ENCODE results near the gene ZNF598.

Gene ZNF598

GRCh38 chr16:2040041-2040786 lies 30.6 kb upstream of the ZNF598 start:
- Histone ChIP-seq H3K27ac (ENCODE audit: low read depth in 2 of 2, low read length in 2 of 2) (peak overlapping the region; percentile 84 to 85), H3K4me1 (ENCODE audit: control insufficient read depth in 2 of 2, insufficient read depth in 2 of 2, low read length in 2 of 2) (peaks cover 67 to 74% of the 10 kb centered on the region in 2 donors), H3K9me3 (ENCODE audit: control insufficient read depth in 2 of 2, low read length in 2 of 2) (no peaks in the 10 kb centered on the region), H3K4me3 (ENCODE audit: low read length in 2 of 2) (no peak overlapping the region), H3K36me3 (ENCODE audit: control insufficient read depth in 2 of 2, insufficient read depth in 2 of 2, low read length in 2 of 2) (peaks cover 3 to 6% of the 10 kb centered on the region in 2 donors), H3K9ac (ENCODE audit: low read depth in 1 of 2, low read length in 2 of 2) (peak overlapping the region in 1 of 2 donors; percentile 57), H3K27me3 (ENCODE audit: control insufficient read depth in 2 of 2, insufficient read depth in 2 of 2, low read length in 2 of 2) (no peaks in the 10 kb centered on the region)

GRCh38 chr16:2039274-2040031 lies 29.8 kb upstream of the ZNF598 start:
- Histone ChIP-seq H3K27ac (ENCODE audit: low read depth in 2 of 2, low read length in 2 of 2) (peak overlapping the region; percentile 84 to 85), H3K4me1 (ENCODE audit: control insufficient read depth in 2 of 2, insufficient read depth in 2 of 2, low read length in 2 of 2) (peaks cover 72 to 75% of the 10 kb centered on the region in 2 donors), H3K9me3 (ENCODE audit: control insufficient read depth in 2 of 2, low read length in 2 of 2) (no peaks in the 10 kb centered on the region), H3K27me3 (ENCODE audit: control insufficient read depth in 2 of 2, insufficient read depth in 2 of 2, low read length in 2 of 2) (no peaks in the 10 kb centered on the region), H3K9ac (ENCODE audit: low read depth in 1 of 2, low read length in 2 of 2) (peak overlapping the region in 1 of 2 donors; percentile 57), H3K36me3 (ENCODE audit: control insufficient read depth in 2 of 2, insufficient read depth in 2 of 2, low read length in 2 of 2) (peaks cover 3 to 6% of the 10 kb centered on the region in 2 donors), H3K4me3 (ENCODE audit: low read length in 2 of 2) (peak overlapping the region in 1 of 2 donors; percentile 35)

GRCh38 chr16:2038382-2039231 lies 29.0 kb upstream of the ZNF598 start:
- no peaks in the 10 kb centered on the region for H3K9me3 ChIP-seq (ENCODE audit: control insufficient read depth in 2 of 2, low read length in 2 of 2)
- peak overlapping the region in 1 of 2 donors; percentile 35 for H3K4me3 ChIP-seq (ENCODE audit: low read length in 2 of 2)
- peaks cover 64 to 72% of the 10 kb centered on the region in 2 donors for H3K4me1 ChIP-seq (ENCODE audit: control insufficient read depth in 2 of 2, insufficient read depth in 2 of 2, low read length in 2 of 2)
- H3K36me3 ChIP-seq (ENCODE audit: control insufficient read depth in 2 of 2, insufficient read depth in 2 of 2, low read length in 2 of 2), result peaks cover 3 to 6% of the 10 kb centered on the region in 2 donors
- H3K27ac ChIP-seq (ENCODE audit: low read depth in 2 of 2, low read length in 2 of 2), result peak overlapping the region; percentile 84 to 85
- H3K27me3 ChIP-seq (ENCODE audit: control insufficient read depth in 2 of 2, insufficient read depth in 2 of 2, low read length in 2 of 2), result no peaks in the 10 kb centered on the region
- H3K9ac ChIP-seq (ENCODE audit: low read depth in 1 of 2, low read length in 2 of 2), result peak overlapping the region in 1 of 2 donors; percentile 57

- peaks cover 3 to 6% of the 10 kb centered on the region in 2 donors for H3K36me3 ChIP-seq (ENCODE audit: control insufficient read depth in 2 of 2, insufficient read depth in 2 of 2, low read length in 2 of 2)
- H3K4me1 ChIP-seq (ENCODE audit: control insufficient read depth in 2 of 2, insufficient read depth in 2 of 2, low read length in 2 of 2), result peaks cover 59 to 67% of the 10 kb centered on the region in 2 donors
- H3K27me3 ChIP-seq (ENCODE audit: control insufficient read depth in 2 of 2, insufficient read depth in 2 of 2, low read length in 2 of 2), result no peaks in the 10 kb centered on the region
- H3K27ac ChIP-seq (ENCODE audit: low read depth in 2 of 2, low read length in 2 of 2), result peak overlapping the region; percentile 75 to 81
- H3K9ac ChIP-seq (ENCODE audit: low read depth in 1 of 2, low read length in 2 of 2), result peak overlapping the region in 1 of 2 donors; percentile 51
- no peaks in the 10 kb centered on the region for H3K9me3 ChIP-seq (ENCODE audit: control insufficient read depth in 2 of 2, low read length in 2 of 2)
- no peak overlapping the region for H3K4me3 ChIP-seq (ENCODE audit: low read length in 2 of 2)
Observed at GRCh38 chr16:2037647-2038381, 28.2 kb upstream of the ZNF598 start.

- H3K27ac ChIP-seq (ENCODE audit: low read depth in 2 of 2, low read length in 2 of 2), result peak overlapping the region; percentile 75 to 81
- H3K4me1 ChIP-seq (ENCODE audit: control insufficient read depth in 2 of 2, insufficient read depth in 2 of 2, low read length in 2 of 2), result peaks cover 59 to 62% of the 10 kb centered on the region in 2 donors
- no peak overlapping the region for H3K4me3 ChIP-seq (ENCODE audit: low read length in 2 of 2)
- no peak overlapping the region for H3K9ac ChIP-seq (ENCODE audit: low read depth in 1 of 2, low read length in 2 of 2)
- H3K36me3 ChIP-seq (ENCODE audit: control insufficient read depth in 2 of 2, insufficient read depth in 2 of 2, low read length in 2 of 2), result peaks cover 3 to 6% of the 10 kb centered on the region in 2 donors
- no peaks in the 10 kb centered on the region for H3K9me3 ChIP-seq (ENCODE audit: control insufficient read depth in 2 of 2, low read length in 2 of 2)
- no peaks in the 10 kb centered on the region for H3K27me3 ChIP-seq (ENCODE audit: control insufficient read depth in 2 of 2, insufficient read depth in 2 of 2, low read length in 2 of 2)
Observed at GRCh38 chr16:2037115-2037514, 27.5 kb upstream of the ZNF598 start.

- H3K36me3 ChIP-seq (ENCODE audit: control insufficient read depth in 2 of 2, insufficient read depth in 2 of 2, low read length in 2 of 2), result peaks cover 3 to 6% of the 10 kb centered on the region in 2 donors
- no peaks in the 10 kb centered on the region for H3K27me3 ChIP-seq (ENCODE audit: control insufficient read depth in 2 of 2, insufficient read depth in 2 of 2, low read length in 2 of 2)
- H3K4me3 ChIP-seq (ENCODE audit: low read length in 2 of 2), result no peak overlapping the region
- no peaks in the 10 kb centered on the region for H3K9me3 ChIP-seq (ENCODE audit: control insufficient read depth in 2 of 2, low read length in 2 of 2)
- peak overlapping the region in 1 of 2 donors; percentile 54 for H3K9ac ChIP-seq (ENCODE audit: low read depth in 1 of 2, low read length in 2 of 2)
- peak overlapping the region; percentile 79 to 81 for H3K27ac ChIP-seq (ENCODE audit: low read depth in 2 of 2, low read length in 2 of 2)
- peaks cover 52 to 55% of the 10 kb centered on the region in 2 donors for H3K4me1 ChIP-seq (ENCODE audit: control insufficient read depth in 2 of 2, insufficient read depth in 2 of 2, low read length in 2 of 2)
Observed at GRCh38 chr16:2036200-2036966, 26.8 kb upstream of the ZNF598 start.

GRCh38 chr16:2035431-2036199 lies 26.0 kb upstream of the ZNF598 start:
- Histone ChIP-seq H3K9me3 (ENCODE audit: control insufficient read depth in 2 of 2, low read length in 2 of 2) (no peaks in the 10 kb centered on the region), H3K9ac (ENCODE audit: low read depth in 1 of 2, low read length in 2 of 2) (peak overlapping the region in 1 of 2 donors; percentile 54), H3K27ac (ENCODE audit: low read depth in 2 of 2, low read length in 2 of 2) (peak overlapping the region; percentile 79 to 81), H3K4me1 (ENCODE audit: control insufficient read depth in 2 of 2, insufficient read depth in 2 of 2, low read length in 2 of 2) (peaks cover 45 to 47% of the 10 kb centered on the region in 2 donors), H3K4me3 (ENCODE audit: low read length in 2 of 2) (no peak overlapping the region), H3K36me3 (ENCODE audit: control insufficient read depth in 2 of 2, insufficient read depth in 2 of 2, low read length in 2 of 2) (peaks cover 3 to 6% of the 10 kb centered on the region in 2 donors), H3K27me3 (ENCODE audit: control insufficient read depth in 2 of 2, insufficient read depth in 2 of 2, low read length in 2 of 2) (no peaks in the 10 kb centered on the region)

GRCh38 chr16:2034696-2035430 lies 25.2 kb upstream of the ZNF598 start:
- Histone ChIP-seq H3K9me3 (ENCODE audit: control insufficient read depth in 2 of 2, low read length in 2 of 2) (no peaks in the 10 kb centered on the region), H3K36me3 (ENCODE audit: control insufficient read depth in 2 of 2, insufficient read depth in 2 of 2, low read length in 2 of 2) (peaks cover 3 to 8% of the 10 kb centered on the region in 2 donors), H3K4me3 (ENCODE audit: low read length in 2 of 2) (no peak overlapping the region), H3K9ac (ENCODE audit: low read depth in 1 of 2, low read length in 2 of 2) (peak overlapping the region; percentile 32 to 54), H3K4me1 (ENCODE audit: control insufficient read depth in 2 of 2, insufficient read depth in 2 of 2, low read length in 2 of 2) (peaks cover 37 to 42% of the 10 kb centered on the region in 2 donors), H3K27ac (ENCODE audit: low read depth in 2 of 2, low read length in 2 of 2) (peak overlapping the region; percentile 79 to 81), H3K27me3 (ENCODE audit: control insufficient read depth in 2 of 2, insufficient read depth in 2 of 2, low read length in 2 of 2) (no peaks in the 10 kb centered on the region)
